Natural killer cell (primary cell): ENCODE data around the gene DDR2. TPM values are rescaled to one million over a fixed set of nuclear protein-coding genes. Genes with fewer than 3 reads are reported as not detected.

Source experiments
- ATAC-seq, 3 donors: fragments of 150-1000 bp in 2 of 3; fragments of 200-7000 bp in 1 of 3; cut with Tn5 transposase; 1 replicate in 1 of 3; 2 replicates in 2 of 3; pipeline ENCODE4 v1.10.0; 2021; ENCODE audit warnings: mild to moderate bottlenecking in 2 of 3, moderate library complexity in 2 of 3
- DNase-seq, 2 donors: peaks; one replicate each; pipeline versions ENCODE4 v3.0.0 to v3.0.0-alpha.2; 2013 to 2021; ENCODE audit warnings: mixed read lengths in 1 of 2
- H3K27ac ChIP-seq: one replicate; pipeline ENCODE4 v1.5.1; 2013; ENCODE audit warnings: mild to moderate bottlenecking, low read length
- H3K27me3 ChIP-seq: one replicate; pipeline ENCODE4 v1.6.1; 2013; ENCODE audit warnings: low read length; ENCODE audit not compliant: control insufficient read depth, insufficient read depth
- H3K36me3 ChIP-seq: one replicate; pipeline ENCODE4 v1.6.1; 2013; ENCODE audit warnings: low read length; ENCODE audit not compliant: control insufficient read depth, insufficient read depth
- H3K4me1 ChIP-seq: one replicate; pipeline ENCODE4 v1.6.1; 2013; ENCODE audit warnings: low read length; ENCODE audit not compliant: control insufficient read depth, insufficient read depth
- H3K4me3 ChIP-seq: one replicate; pipeline ENCODE4 v1.5.1; 2013; ENCODE audit warnings: low read length
- H3K9me3 ChIP-seq: one replicate; pipeline ENCODE4 v1.6.1; 2013; ENCODE audit warnings: low read length; ENCODE audit not compliant: control insufficient read depth, insufficient read depth
- H3K27ac Mint-ChIP-seq, 2 donors: one replicate each; pipeline ENCODE4 v1.8.0; 2022; ENCODE audit warnings: mild to moderate bottlenecking in 2 of 2, mixed read lengths in 2 of 2, moderate library complexity in 1 of 2
- H3K27me3 Mint-ChIP-seq, 2 donors: one replicate each; pipeline ENCODE4 v1.8.0; 2022; ENCODE audit warnings: low read depth in 2 of 2, mixed read lengths in 2 of 2
- H3K36me3 Mint-ChIP-seq: one replicate; pipeline ENCODE4 v1.8.0; 2022; ENCODE audit warnings: mixed read lengths
- H3K4me1 Mint-ChIP-seq, 2 donors: one replicate each; pipeline ENCODE4 v1.8.0; 2022; ENCODE audit warnings: mixed read lengths in 2 of 2
- H3K4me3 Mint-ChIP-seq: one replicate; pipeline ENCODE4 v1.8.0; 2022; ENCODE audit warnings: mild to moderate bottlenecking, moderate library complexity, mixed read lengths
- H3K9me3 Mint-ChIP-seq, 2 donors: one replicate each; pipeline ENCODE4 v1.8.0; 2022; ENCODE audit warnings: mixed read lengths in 2 of 2
- WGBS: methylation state at CpG from one replicate; pipeline ENCODE4 v1.1.7; 2013; ENCODE audit warnings: missing lambda C conversion rate; ENCODE audit not compliant: insufficient coverage; 5-methylcytosine and 5-hydroxymethylcytosine counted together
- intact Hi-C: fragments of 100-400 bp; cut with micrococcal nuclease; formaldehyde crosslinking; loops from one replicate; pipeline ENCODE4 v1.14.2; 2022
- total RNA-seq, 4 donors: library from RNA; stranded (reverse); fragments of 120-200 nt in 1 of 4; gene quantifications; one replicate each; pipeline versions ENCODE4 v1.2.3 to v1.2.4, GENCODE V29; 2013 to 2022
- TF ChIP-seq, protein P1 (sequence below): fragments of 200-600 bp; IDR thresholded peaks from one replicate; pipeline ENCODE4 v1.8.0; 2022; ENCODE audit warnings: antibody characterized with exemption

The DDR2 gene
- total RNA-seq, 3 donors from 2014 or later (not counting 1 experiment from before 2014, with no cell fraction given), result 1.5 to 2.0 (median 1.8) TPM

DNA sequence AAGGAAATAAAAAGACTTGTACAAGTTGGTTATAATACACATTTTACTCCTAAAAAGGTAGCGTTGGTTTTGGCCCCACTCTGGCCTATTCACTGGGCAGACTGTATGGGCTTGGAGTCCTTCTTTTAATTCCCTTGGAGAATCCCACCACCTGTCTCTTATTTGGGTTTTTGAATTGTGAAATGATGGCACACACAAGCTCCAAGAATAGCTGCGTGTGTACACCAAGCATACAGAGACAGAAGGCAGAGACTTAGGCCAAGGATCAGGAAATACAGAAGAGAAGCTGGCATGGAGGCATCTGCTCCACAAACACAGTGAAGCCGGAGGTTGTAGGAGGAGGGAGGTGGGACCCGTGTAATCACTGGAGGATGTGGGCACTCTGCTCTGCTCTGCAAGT is 29.1 kb downstream of the DDR2 start:
- TF ChIP-seq, protein P1, sequence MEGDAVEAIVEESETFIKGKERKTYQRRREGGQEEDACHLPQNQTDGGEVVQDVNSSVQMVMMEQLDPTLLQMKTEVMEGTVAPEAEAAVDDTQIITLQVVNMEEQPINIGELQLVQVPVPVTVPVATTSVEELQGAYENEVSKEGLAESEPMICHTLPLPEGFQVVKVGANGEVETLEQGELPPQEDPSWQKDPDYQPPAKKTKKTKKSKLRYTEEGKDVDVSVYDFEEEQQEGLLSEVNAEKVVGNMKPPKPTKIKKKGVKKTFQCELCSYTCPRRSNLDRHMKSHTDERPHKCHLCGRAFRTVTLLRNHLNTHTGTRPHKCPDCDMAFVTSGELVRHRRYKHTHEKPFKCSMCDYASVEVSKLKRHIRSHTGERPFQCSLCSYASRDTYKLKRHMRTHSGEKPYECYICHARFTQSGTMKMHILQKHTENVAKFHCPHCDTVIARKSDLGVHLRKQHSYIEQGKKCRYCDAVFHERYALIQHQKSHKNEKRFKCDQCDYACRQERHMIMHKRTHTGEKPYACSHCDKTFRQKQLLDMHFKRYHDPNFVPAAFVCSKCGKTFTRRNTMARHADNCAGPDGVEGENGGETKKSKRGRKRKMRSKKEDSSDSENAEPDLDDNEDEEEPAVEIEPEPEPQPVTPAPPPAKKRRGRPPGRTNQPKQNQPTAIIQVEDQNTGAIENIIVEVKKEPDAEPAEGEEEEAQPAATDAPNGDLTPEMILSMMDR, result no peak
- Mint-ChIP-seq H3K4me1 (no peaks in the 10 kb centered on the region), H3K27ac (no peak overlapping the region), H3K9me3 (no peaks in the 10 kb centered on the region), H3K36me3 (no peaks in the 10 kb centered on the region), H3K27me3 (peaks cover 16 to 18% of the 10 kb centered on the region in 2 donors), H3K4me3 (no peak overlapping the region)
- peaks cover 3% of the 10 kb centered on the region for H3K27me3 ChIP-seq
- H3K9me3 ChIP-seq, result no peaks in the 10 kb centered on the region
- H3K4me3 ChIP-seq, result no peak overlapping the region
- 100% methylated on average over 3 of the region's 4 CpGs for WGBS
- no peak overlapping the region for H3K27ac ChIP-seq
- DNase-seq, result no peak
- H3K4me1 ChIP-seq, result no peaks in the 10 kb centered on the region
- no peaks in the 10 kb centered on the region for H3K36me3 ChIP-seq
- no peak for ATAC-seq
- intact Hi-C loops, result no loop called here

DNA sequence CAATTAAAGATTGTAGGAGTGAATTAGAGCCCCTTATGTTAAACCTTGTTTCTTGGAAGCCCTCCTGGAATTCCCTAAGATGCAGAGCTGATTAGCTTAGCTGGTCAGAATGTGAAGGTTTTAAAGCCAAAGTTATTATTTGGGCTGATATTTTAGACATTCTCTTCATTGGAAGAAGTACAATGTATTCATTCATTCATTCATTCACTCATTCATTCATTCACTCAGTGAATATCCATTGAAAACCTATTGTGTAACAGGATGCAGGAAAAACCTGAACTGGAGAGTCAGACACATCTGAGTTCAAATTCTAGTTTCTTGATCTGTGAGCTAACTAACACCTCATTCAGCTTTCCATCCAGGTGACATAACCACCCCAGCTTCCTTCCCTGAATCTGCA is 29.7 kb downstream of the DDR2 start:
- no peak overlapping the region for H3K4me3 Mint-ChIP-seq
- H3K27me3 ChIP-seq, result peaks cover 3% of the 10 kb centered on the region
- H3K4me3 ChIP-seq, result no peak overlapping the region
- no peaks in the 10 kb centered on the region for H3K4me1 Mint-ChIP-seq
- DNase-seq, result no peak
- TF ChIP-seq, protein P1, result no peak
- H3K9me3 Mint-ChIP-seq, result no peaks in the 10 kb centered on the region
- intact Hi-C loops, result no loop called here
- no peak overlapping the region for H3K27ac ChIP-seq
- no peaks in the 10 kb centered on the region for H3K36me3 Mint-ChIP-seq
- no peaks in the 10 kb centered on the region for H3K36me3 ChIP-seq
- peaks cover 16% of the 10 kb centered on the region in 2 donors for H3K27me3 Mint-ChIP-seq
- H3K27ac Mint-ChIP-seq, result no peak overlapping the region
- H3K9me3 ChIP-seq, result no peaks in the 10 kb centered on the region
- no peaks in the 10 kb centered on the region for H3K4me1 ChIP-seq
- no peak for ATAC-seq

DNA sequence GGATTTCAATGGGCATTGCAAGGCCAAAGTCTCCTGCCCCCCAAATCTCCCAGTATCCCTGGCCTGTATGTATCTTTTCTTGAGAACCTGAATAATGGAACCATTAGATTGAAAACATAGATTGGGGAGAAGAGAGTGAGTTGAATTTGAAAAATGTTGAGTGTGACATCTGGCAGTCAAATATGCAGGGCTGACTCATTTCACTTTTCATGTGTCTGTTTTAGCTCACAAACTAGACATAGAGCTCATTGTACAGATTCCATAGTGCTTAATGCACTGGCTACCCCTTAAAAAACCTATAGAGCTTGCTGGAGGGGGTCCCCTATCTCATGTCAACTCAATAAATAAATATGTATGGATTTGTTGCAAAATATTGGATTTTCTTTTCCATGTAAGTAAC is 30.8 kb downstream of the DDR2 start:
- H3K36me3 Mint-ChIP-seq, result no peaks in the 10 kb centered on the region
- no peak overlapping the region for H3K4me3 Mint-ChIP-seq
- H3K27ac Mint-ChIP-seq, result no peak overlapping the region
- H3K27me3 Mint-ChIP-seq, result peaks cover 14 to 16% of the 10 kb centered on the region in 2 donors
- H3K27ac ChIP-seq, result no peak overlapping the region
- TF ChIP-seq, protein P1, result no peak
- peaks cover 3% of the 10 kb centered on the region for H3K27me3 ChIP-seq
- no peak overlapping the region for H3K4me3 ChIP-seq
- H3K4me1 ChIP-seq, result no peaks in the 10 kb centered on the region
- no peaks in the 10 kb centered on the region for H3K9me3 Mint-ChIP-seq
- DNase-seq (no peak), ATAC-seq (no peak)
- no peaks in the 10 kb centered on the region for H3K4me1 Mint-ChIP-seq
- intact Hi-C loops, result no loop called here
- H3K36me3 ChIP-seq, result no peaks in the 10 kb centered on the region
- H3K9me3 ChIP-seq, result no peaks in the 10 kb centered on the region

DNA sequence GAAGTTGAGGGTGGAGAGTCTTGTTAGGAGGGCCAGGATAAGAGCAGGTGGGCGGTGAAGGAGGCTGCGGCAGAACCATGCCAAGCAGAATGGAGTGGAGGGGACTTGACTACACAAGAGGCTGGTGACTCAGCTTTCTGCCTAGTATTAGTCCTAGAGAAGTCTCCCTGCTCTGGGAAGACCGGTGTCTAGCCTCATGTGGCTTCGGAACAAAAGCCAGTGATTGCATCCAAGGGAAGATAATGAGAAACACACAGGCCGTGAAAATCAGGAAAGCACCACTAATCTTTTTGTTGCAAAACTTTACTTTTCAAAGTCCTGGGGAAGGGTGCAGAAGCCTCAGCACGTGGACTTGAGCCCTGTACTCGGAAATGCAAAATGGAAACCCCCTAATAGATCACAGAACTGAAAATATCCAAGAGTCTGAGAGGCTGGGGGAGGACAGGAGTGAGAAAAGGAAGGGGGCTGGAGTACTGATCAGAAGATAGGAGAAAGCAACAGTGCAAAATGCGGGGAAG is 31.4 kb downstream of the DDR2 start:
- intact Hi-C loops, result no loop called here

More for the DNA sequence above, 31.4 kb downstream of the DDR2 start:
- peaks cover 14 to 16% of the 10 kb centered on the region in 2 donors for H3K27me3 Mint-ChIP-seq
- 47% methylated on average over 6 of the region's 8 CpGs for WGBS
- Histone ChIP-seq H3K9me3 (no peaks in the 10 kb centered on the region), H3K27ac (no peak overlapping the region), H3K4me3 (no peak overlapping the region), H3K27me3 (peaks cover 3% of the 10 kb centered on the region), H3K36me3 (no peaks in the 10 kb centered on the region), H3K4me1 (no peaks in the 10 kb centered on the region)
- TF ChIP-seq, protein P1, result no peak
- no peaks in the 10 kb centered on the region for H3K4me1 Mint-ChIP-seq
- no peaks in the 10 kb centered on the region for H3K36me3 Mint-ChIP-seq
- no peak for ATAC-seq
- no peak for DNase-seq
- no peaks in the 10 kb centered on the region for H3K9me3 Mint-ChIP-seq
- H3K27ac Mint-ChIP-seq, result no peak overlapping the region
- H3K4me3 Mint-ChIP-seq, result no peak overlapping the region
